ENCODE data around the gene ZNF746. TPM values are rescaled to one million over a fixed set of nuclear protein-coding genes. Genes with fewer than 3 reads are reported as not detected.

Gene ZNF746
- total RNA-seq, 1 donor from 2014 or later, result 19.1 TPM

GRCh38 chr7:149466364-149466763 lies 31.2 kb downstream of the ZNF746 start:
- Mint-ChIP-seq H3K4me3 (ENCODE audit: unreplicated experiment) (no peak overlapping the region), H3K36me3 (ENCODE audit: unreplicated experiment) (peaks cover 12% of the 10 kb centered on the region), H3K27me3 (ENCODE audit: unreplicated experiment) (peaks cover 12% of the 10 kb centered on the region), H3K27ac (ENCODE audit: unreplicated experiment) (no peak overlapping the region), H3K9me3 (ENCODE audit: unreplicated experiment) (peaks cover 10% of the 10 kb centered on the region), H3K4me1 (ENCODE audit: unreplicated experiment) (no peaks in the 10 kb centered on the region)
- DNase-seq (ENCODE audit: extremely low spot score, unreplicated experiment), result no peak
- TF ChIP-seq CTCF (IDR thresholded peaks at IDR 0.05), result no peak

- H3K27me3 Mint-ChIP-seq (ENCODE audit: unreplicated experiment), result peaks cover 12% of the 10 kb centered on the region
- no peak for TF ChIP-seq CTCF (IDR thresholded peaks at IDR 0.05)
- H3K27ac Mint-ChIP-seq (ENCODE audit: unreplicated experiment), result no peak overlapping the region
- no peak overlapping the region for H3K4me3 Mint-ChIP-seq (ENCODE audit: unreplicated experiment)
- peaks cover 10% of the 10 kb centered on the region for H3K9me3 Mint-ChIP-seq (ENCODE audit: unreplicated experiment)
- H3K36me3 Mint-ChIP-seq (ENCODE audit: unreplicated experiment), result peaks cover 3% of the 10 kb centered on the region
- H3K4me1 Mint-ChIP-seq (ENCODE audit: unreplicated experiment), result peaks cover 10% of the 10 kb centered on the region
- DNase-seq (ENCODE audit: extremely low spot score, unreplicated experiment), result no peak
Measured at GRCh38 chr7:149463500-149464161, 34.0 kb downstream of the ZNF746 start.

- peaks cover 12% of the 10 kb centered on the region for H3K27me3 Mint-ChIP-seq (ENCODE audit: unreplicated experiment)
- no peak overlapping the region for H3K27ac Mint-ChIP-seq (ENCODE audit: unreplicated experiment)
- H3K9me3 Mint-ChIP-seq (ENCODE audit: unreplicated experiment), result peaks cover 10% of the 10 kb centered on the region
- peaks cover 16% of the 10 kb centered on the region for H3K4me1 Mint-ChIP-seq (ENCODE audit: unreplicated experiment)
- peak overlapping the region; percentile 81 for H3K4me3 Mint-ChIP-seq (ENCODE audit: unreplicated experiment)
- TF ChIP-seq CTCF (IDR thresholded peaks at IDR 0.05), result no peak
- H3K36me3 Mint-ChIP-seq (ENCODE audit: unreplicated experiment), result peaks cover 3% of the 10 kb centered on the region
- no peak for DNase-seq (ENCODE audit: extremely low spot score, unreplicated experiment)
Measured at GRCh38 chr7:149462101-149462520, 35.5 kb downstream of the ZNF746 start.

GRCh38 chr7:149460493-149461277 lies 36.9 kb downstream of the ZNF746 start, which contains the start of gene ZNF777:
Gene ZNF777 (minus strand): TSS chr7:149461062. CDS start chr7:149456022, 5,040 bp downstream.
- Mint-ChIP-seq H3K36me3 (ENCODE audit: unreplicated experiment) (peaks cover 2% of the 10 kb centered on the region), H3K9me3 (ENCODE audit: unreplicated experiment) (no peaks in the 10 kb centered on the region), H3K4me3 (ENCODE audit: unreplicated experiment) (peak within 1 kb of the TSS; percentile 81), H3K27me3 (ENCODE audit: unreplicated experiment) (peaks cover 12% of the 10 kb centered on the region), H3K27ac (ENCODE audit: unreplicated experiment) (peak within 1 kb of the TSS; percentile 81), H3K4me1 (ENCODE audit: unreplicated experiment) (peaks cover 16% of the 10 kb centered on the region)
- peak; percentile 92 for DNase-seq (ENCODE audit: extremely low spot score, unreplicated experiment)
- peak; percentile 61 for TF ChIP-seq CTCF (IDR thresholded peaks at IDR 0.05)

Measured in osteocyte (in vitro differentiated cells).